COR-L47 (cell line): ENCODE measurements around the gene PDIA5.

Source experiments
- DNase-seq: peaks from one replicate; lab custom pipeline; 2025; lab: John Stamatoyannopoulos, UW

Gene PDIA5

GRCh38 chr3:123119802-123120201 is 53.0 kb downstream of the PDIA5 start:
- no peak for DNase-seq

- no peak for DNase-seq
Measured at GRCh38 chr3:123120573-123120972, 53.7 kb downstream of the PDIA5 start.

DNA sequence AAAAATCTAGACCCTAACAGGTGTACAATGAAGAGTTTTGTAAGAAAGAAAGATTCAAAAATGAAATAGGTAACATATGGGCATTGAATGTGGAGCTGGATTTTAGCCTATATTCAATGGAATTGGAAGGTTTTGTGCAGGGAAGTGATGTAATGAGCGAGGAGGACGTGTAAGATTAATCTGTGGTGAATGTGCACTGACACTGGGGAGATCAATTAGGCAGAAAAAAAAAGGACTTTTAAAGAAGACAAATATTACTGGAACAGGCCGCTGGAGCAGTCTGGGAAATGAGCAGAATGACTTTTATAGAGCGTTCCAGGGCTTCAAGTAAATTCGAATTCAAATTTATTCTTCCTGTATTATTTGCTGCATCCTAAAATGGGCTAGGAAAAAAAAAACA is 55.2 kb downstream of the PDIA5 start:
- DNase-seq: no peak

DNA sequence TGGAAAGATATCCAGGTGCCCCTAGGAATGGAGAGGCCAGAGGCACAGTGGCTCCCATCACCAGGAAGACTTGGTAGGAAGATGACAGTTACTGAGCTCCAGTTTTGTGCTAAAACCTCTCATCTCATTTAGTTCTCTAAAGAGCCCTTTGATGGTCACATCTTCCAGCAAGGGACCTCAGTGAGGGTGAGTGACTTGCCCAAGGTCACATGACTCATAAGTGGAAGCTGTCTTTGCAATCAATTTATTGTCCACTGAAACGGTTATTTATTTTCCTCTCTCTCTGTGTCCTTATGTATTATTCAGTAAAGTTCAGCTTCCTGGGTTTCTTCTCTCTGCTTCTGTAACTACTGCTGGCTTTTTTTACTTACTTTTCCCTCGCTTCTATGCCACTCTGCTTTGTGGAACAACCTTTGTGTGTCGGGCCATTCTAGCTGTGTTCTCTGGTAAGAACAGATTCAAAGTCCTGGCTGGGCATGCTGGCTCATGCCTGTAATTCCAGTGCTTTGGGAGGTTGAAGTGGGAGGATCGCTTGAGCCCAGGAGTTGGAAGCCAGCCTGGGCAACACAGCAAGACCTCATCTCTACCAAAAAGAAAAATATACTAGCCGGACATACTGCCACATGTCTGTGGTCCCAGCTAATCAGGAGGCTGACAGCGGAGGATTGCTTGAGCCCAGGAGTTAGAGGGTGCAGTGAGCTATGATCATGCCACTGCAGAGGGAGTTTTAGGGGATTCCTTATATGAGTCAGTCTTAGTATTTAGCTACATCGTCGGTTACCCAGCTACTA is 55.9 kb downstream of the PDIA5 start:
- no peak for DNase-seq

DNA sequence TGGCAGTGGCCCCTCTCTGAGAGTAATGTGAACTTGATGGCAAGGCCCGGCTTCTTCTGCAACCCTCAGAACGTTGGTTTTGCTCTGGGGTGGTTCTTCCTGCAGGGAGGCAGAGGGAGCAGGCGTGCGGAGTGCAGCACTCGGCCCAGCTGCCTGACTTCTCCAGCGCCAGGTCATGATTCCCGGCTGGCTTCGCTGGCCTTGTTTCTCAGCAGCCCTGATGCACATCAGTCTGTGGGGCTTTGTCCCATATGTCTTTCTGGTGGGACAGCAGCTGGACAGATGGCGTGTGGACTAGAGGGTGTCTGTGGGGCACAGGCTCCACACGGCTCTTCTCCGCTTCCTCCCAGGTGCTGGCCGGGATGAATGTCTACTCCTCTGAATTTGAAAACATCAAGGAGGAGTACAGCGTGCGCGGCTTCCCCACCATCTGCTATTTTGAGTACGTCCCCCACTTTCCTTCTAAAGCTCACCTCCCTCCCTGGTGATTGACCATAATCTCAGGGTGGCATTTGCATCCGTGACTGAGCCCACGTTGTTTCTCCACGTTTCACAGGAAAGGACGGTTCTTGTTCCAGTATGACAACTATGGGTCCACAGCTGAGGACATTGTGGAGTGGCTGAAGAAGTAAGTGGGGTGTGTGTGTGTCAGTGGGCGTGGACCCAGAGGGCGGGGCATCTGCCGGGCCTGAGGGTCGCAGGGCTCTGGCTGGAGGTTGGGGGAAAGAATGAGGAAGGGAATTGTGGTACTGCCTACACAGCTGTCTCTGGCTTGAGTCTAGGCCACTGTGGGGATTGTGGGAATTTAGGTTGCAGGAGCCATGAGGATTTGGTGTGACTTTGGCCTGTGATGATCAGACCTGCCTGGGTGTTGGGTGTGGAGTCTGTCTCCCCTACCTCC is 57.1 kb downstream of the PDIA5 start:
- DNase-seq: no peak

GRCh38 chr3:123124971-123125370 is 58.1 kb downstream of the PDIA5 start:
- DNase-seq: no peak

- no peak for DNase-seq
Measured at GRCh38 chr3:123126031-123126430, 59.2 kb downstream of the PDIA5 start.

- DNase-seq: no peak
Measured at GRCh38 chr3:123126653-123127052, 59.8 kb downstream of the PDIA5 start.

GRCh38 chr3:123129092-123129491 is 62.3 kb downstream of the PDIA5 start:
- no peak for DNase-seq

GRCh38 chr3:123129532-123129931 is 62.7 kb downstream of the PDIA5 start:
- DNase-seq: no peak

DNA sequence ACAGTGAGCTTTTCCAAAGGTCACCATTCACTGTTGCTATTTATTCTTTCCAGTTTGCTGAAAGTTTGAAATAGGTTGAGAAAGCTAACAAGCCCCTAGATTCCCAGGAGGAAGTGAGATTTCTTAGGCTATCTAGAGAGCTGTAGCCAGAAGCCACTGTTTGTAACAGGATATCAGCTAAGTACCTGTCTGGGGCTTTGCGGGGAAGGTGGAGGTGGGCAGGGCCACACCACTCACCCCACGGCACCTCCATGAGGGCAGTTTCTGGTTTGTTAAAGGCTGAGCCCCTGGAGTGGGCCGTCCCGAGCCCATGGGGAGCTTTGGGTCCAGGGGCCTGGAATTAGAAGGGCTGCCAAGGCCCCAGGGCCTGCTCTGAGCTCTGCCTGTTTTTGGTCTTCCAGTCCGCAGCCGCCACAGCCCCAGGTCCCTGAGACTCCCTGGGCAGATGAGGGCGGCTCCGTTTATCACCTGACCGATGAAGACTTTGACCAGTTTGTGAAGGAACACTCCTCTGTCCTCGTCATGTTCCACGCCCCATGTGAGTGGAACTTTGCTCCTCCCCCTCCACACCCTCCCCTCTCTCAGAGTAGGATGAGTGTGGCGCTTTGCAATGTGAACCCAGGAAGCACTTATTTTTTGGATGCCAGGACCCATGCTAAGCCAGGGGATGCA is 63.4 kb downstream of the PDIA5 start:
- no peak for DNase-seq

- DNase-seq: no peak
Measured at GRCh38 chr3:123134671-123135070, 67.8 kb downstream of the PDIA5 start.

DNA sequence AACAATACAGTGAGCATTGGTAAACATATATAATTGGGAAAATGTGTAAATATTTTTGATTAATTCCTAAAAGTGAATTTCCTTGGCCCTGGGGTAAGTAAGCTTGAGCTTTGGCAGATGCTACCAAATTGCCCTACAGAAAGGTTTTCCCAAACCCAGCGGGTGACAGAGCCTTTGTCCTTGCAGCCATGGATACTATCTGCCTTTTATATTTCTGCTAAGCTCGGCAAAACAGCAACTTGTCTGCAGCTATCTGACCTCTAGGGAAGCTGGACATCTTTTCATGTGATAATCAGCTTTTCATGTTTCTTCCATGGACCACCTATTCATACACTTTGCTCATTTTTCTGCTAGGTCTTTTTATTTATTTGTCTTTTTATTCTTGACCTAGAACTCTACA is 70.2 kb downstream of the PDIA5 start:
- no peak for DNase-seq

DNA sequence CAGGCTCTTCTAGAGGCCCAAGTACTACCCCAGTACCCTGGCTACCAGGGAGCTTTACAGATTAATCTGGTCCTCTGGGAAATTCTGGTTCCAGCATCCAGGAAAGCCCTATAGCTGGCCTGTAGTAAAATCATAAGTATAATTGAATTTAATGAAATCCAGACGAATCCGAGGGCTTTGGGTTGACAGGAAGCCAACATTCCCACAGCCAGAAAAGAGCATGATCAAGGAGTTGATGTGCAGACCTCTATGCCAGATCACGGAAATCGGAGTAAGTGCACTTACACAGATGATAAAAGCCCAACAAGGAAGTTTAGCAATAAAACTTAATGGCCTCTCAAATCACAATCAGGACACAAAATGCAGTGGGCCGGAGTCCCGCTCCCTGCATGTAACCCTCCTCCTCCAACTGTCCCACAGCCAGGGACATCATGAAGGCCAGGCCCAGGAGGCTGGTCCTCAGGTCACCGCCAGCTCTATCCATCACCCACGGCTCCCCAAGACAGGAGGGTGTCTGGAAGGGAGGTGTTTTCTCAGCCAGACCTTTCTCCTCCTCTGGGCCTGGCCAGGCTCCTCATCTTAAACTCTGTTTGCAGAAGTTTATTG is 72.1 kb downstream of the PDIA5 start:
- no peak for DNase-seq

DNA sequence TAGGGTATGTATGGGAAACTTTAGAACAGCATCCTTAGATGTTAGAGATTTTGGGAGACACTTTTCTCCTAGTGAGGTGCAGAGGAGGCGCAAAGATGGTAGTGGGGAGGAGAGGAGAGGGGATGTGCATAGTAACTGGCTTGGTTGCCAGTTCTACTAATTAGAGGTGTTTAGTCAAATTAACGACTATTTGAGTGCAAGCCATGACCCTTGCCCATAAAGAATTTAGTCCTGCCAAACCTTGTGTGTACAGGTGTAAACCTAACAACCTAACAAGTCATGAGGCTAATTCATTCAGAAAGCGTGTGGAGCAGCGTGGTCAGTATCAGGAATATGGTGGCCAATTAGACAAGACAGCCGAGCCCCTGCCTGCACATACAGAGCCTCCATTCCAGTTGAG is 72.7 kb downstream of the PDIA5 start:
- DNase-seq: no peak

DNA sequence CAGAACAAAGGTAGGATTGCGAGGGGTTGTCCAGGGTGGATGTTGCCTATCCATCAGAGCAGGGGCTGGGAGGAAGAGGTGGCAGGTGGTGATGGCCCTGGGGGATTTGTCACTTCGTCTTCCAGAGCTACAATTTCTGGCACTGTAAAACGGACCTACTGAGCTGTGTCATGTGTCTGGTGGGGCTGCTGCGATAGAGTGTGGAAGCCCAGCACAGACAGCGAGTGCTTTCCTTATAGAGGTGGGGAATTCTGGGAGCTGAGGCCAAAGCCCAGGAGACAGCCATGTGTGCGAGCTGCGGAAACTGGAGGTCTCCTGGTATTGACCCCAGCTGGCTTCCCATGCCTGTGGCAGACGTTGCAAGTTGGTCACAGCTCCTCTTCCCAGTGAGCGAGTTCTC is 73.7 kb downstream of the PDIA5 start:
- DNase-seq: no peak

GRCh38 chr3:123141276-123141675 is 74.5 kb downstream of the PDIA5 start:
- no peak for DNase-seq

DNA sequence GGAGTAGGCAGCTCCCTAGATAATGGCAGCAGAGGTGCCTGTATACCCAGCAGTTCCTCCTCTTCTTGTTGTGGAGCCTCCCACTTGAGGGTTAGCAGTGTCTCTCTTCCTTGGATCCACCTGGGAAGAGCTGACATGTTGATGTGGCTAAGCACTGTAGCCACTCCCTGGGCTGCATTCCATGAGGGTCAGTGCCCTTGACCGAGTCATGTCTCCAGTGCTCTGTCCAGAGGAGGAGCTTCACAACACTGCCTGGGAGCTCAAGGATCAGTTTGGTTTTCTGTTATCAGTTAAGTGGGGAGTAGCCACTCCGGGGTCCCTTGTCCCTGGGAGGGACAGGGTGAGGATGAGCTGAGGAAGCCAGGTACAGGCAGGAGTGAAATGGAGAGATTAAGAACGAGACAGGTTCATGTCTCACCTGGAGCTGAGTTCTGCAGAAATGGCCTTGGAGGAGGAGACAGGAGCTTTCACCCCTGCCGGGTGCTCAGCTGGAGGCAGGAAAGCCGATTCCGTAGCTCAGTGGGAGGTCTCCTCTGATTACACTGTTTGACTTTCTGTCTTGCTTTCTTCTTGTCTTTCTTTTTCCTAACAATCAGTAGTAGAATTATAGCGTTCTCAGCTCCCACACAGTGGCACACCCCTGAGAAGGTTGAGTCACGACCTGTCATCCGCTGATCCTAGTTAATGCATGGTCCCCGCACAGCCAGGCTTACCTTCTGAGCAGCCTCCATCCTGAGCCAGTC is 77.0 kb downstream of the PDIA5 start:
- DNase-seq: peak; percentile 81

DNA sequence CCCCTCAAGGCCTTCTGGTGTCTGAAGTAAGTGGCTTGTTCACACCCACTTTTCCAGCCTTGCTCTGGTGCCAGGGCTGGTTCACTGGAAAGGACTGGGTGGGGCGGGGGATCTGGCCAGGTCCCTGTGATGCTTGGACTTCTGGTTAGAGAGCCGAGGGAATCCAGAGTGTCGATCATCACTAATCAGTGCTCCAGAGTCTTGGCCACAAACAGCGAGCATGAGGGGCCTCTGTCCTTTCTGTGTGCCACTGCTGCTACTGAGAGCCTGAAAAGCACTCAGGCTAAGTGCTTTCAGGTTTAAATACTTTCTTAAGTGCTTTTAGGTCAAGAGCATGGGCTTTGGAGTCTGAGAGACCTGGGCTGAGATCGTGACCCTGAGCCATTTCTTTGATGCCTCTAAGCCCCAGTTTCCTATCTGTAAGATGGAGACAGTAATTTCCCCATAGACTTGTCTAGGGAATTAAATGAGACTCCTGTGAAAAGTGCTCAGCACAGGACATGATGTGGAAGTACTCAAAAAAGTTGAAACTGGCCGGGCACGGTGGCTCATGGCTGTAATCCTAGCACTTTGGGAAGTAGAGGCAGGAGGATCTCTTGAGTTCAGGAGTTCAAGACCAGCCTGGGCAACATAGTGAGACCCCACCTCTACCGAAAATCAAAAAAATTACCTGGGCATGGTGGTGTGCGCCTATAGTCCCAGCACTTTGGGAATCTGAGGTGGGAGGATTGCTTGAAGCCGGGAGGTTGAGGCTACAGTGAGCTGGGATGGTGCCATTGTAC is 81.1 kb downstream of the PDIA5 start:
- no peak for DNase-seq

DNA sequence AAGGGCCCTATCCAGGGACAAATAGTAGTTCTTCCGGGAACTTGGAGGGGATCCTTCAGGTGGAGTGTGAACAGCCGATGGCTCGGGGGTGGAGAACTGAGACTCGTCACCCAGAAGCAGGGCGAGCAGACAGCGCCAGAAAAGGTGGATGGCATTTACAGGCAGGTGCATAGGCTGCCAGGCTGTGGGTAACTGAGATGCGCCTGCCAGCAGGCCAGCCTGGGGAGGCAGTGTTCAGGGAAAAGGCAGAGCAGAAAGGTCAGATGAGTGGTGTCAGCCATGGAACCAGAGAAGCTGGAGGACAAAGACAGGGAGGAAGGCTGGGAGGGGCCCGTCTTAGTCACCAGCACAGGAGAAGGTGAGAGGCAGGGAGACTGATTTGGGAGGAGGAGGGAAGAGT is 81.9 kb downstream of the PDIA5 start:
- no peak for DNase-seq

GRCh38 chr3:123149525-123149924 is 82.7 kb downstream of the PDIA5 start:
- no peak for DNase-seq
